Fibroblast of the aortic adventitia (primary cell): ENCODE measurements around the gene FOXK1. TPM values are rescaled to one million over a fixed set of nuclear protein-coding genes. Genes with fewer than 3 reads are reported as not detected.

Experiments used
- DNase-seq: peaks from one replicate; pipeline ENCODE4 v3.0.0-alpha.2; 2010; ENCODE audit warnings: low read depth
- H3K4me3 ChIP-seq: 2 replicates; pipeline ENCODE4 v1.5.1; 2011; ENCODE audit warnings: low read depth, mild to moderate bottlenecking, control low read depth, low read length, moderate library complexity
- CTCF ChIP-seq: IDR thresholded peaks from 2 replicates; pipeline ENCODE4 v1.5.1; 2011; ENCODE audit warnings: mild to moderate bottlenecking, low read length, control low read depth, inconsistent platforms; ENCODE audit not compliant: insufficient read depth
- total RNA-seq: library from RNA; depleted of rRNA; stranded (reverse); fragments of >200 nt; gene quantifications from 2 replicates; pipeline ENCODE4 v1.2.3, GENCODE V29; 2012; ENCODE audit warnings: low replicate concordance

FOXK1 gene
- total RNA-seq, 1 donor: 27.8 TPM

GRCh38 chr7:4774658-4775249, 92.7 kb downstream of the FOXK1 start:
- DNase-seq: peak; percentile 79
- no peak for TF ChIP-seq CTCF
- H3K4me3 ChIP-seq: peak overlapping the region; percentile 95

- H3K4me3 ChIP-seq: peak within 1 kb of the TSS; percentile 95
- DNase-seq: peak; percentile 95
- TF ChIP-seq CTCF: no peak
These were observed 93.3 kb downstream of the FOXK1 start, which contains the start of gene AP5Z1 for GRCh38 chr7:4775250-4775847. TSS of gene AP5Z1 (plus strand) at chr7:4775623. CDS start at chr7:4775716, 93 bp downstream.

GRCh38 chr7:4775848-4776623, 93.9 kb downstream of the FOXK1 start:
- no peak for TF ChIP-seq CTCF
- peak; percentile 62 for DNase-seq
- peak overlapping the region; percentile 95 for H3K4me3 ChIP-seq

- no peak overlapping the region for H3K4me3 ChIP-seq
- TF ChIP-seq CTCF: no peak
- no peak for DNase-seq
These were observed 97.0 kb downstream of the FOXK1 start for GRCh38 chr7:4779118-4779517.

GRCh38 chr7:4781366-4782069, 99.4 kb downstream of the FOXK1 start:
- no peak for TF ChIP-seq CTCF
- no peak overlapping the region for H3K4me3 ChIP-seq
- no peak for DNase-seq
